AG04450 (cell line): Measurements from ENCODE around the gene CDH9. TPM values are rescaled to one million over a fixed set of nuclear protein-coding genes. Genes with fewer than 3 reads are reported as not detected.

Experiments used
- CTCF ChIA-PET: fragments of 300-600, 350-600 bp; formaldehyde crosslinking; extraction: SDS; loops from one replicate; lab custom pipeline; 2022; ENCODE audit warnings: antibody characterized with exemption, inconsistent platforms; lab: Charles Lee
- POLR2A ChIA-PET: fragments of 350-600 bp; formaldehyde crosslinking; extraction: SDS; loops from one replicate; lab custom pipeline; 2021; ENCODE audit warnings: antibody characterized with exemption, inconsistent platforms; lab: Yijun Ruan, JAX
- DNase-seq: peaks from one replicate; pipeline ENCODE4 v3.0.0-alpha.2; 2011; ENCODE audit warnings: low read depth, low spot score
- H3K27ac ChIP-seq: one replicate; pipeline ENCODE4 v1.5.1; 2012; ENCODE audit warnings: low read depth, low read length, control low read depth
- H3K27me3 ChIP-seq: one replicate; pipeline ENCODE4 v1.6.0; 2012; ENCODE audit warnings: low read length; ENCODE audit not compliant: control insufficient read depth, insufficient read depth
- H3K4me3 ChIP-seq: 2 replicates; pipeline ENCODE4 v1.5.1; 2011; ENCODE audit warnings: mild to moderate bottlenecking, low read depth, low read length, control low read depth
- H3K9me3 ChIP-seq: 2 replicates; pipeline ENCODE4 v1.5.1; 2012; ENCODE audit warnings: low read length; ENCODE audit not compliant: control insufficient read depth, insufficient read depth
- CTCF ChIP-seq: IDR thresholded peaks from 2 replicates; pipeline ENCODE4 v1.5.1; 2011; ENCODE audit warnings: low read depth, low read length, control low read depth, inconsistent platforms
- polyA plus RNA-seq: library from polyadenylated mRNA; depleted of rRNA; stranded (reverse); fragments of >200 nt; gene quantifications from 2 replicates; pipeline ENCODE4 v1.2.3, GENCODE V29; 2011

Gene CDH9
- polyA plus RNA-seq, 1 experiment: not detected

DNA sequence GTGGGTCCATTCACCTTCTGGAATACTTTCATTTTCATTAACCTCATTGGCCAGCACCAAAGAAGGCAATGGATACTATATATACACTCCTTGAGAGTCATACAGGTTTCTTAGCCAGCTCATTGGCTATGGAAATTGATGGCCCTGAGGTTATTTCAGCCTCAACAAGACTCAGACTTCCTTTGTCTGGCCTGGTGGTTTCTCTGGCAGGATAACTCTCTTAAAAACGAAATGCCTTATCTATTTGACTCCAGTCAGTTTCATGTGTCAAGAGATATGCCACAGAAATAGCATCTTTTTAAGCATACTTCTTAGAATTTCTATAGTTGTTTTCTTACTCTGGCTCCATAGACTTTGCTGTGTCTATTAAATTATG lies 28.9 kb downstream of the CDH9 start:
- CTCF ChIA-PET: no interaction called here
- Histone ChIP-seq H3K27me3 (no peaks in the 10 kb centered on the region), H3K27ac (no peak overlapping the region), H3K9me3 (no peaks in the 10 kb centered on the region; the same call in 1 of the 2 replicates), H3K4me3 (no peak overlapping the region)
- DNase-seq: no peak
- no peak for TF ChIP-seq CTCF
- POLR2A ChIA-PET: no interaction called here

DNA sequence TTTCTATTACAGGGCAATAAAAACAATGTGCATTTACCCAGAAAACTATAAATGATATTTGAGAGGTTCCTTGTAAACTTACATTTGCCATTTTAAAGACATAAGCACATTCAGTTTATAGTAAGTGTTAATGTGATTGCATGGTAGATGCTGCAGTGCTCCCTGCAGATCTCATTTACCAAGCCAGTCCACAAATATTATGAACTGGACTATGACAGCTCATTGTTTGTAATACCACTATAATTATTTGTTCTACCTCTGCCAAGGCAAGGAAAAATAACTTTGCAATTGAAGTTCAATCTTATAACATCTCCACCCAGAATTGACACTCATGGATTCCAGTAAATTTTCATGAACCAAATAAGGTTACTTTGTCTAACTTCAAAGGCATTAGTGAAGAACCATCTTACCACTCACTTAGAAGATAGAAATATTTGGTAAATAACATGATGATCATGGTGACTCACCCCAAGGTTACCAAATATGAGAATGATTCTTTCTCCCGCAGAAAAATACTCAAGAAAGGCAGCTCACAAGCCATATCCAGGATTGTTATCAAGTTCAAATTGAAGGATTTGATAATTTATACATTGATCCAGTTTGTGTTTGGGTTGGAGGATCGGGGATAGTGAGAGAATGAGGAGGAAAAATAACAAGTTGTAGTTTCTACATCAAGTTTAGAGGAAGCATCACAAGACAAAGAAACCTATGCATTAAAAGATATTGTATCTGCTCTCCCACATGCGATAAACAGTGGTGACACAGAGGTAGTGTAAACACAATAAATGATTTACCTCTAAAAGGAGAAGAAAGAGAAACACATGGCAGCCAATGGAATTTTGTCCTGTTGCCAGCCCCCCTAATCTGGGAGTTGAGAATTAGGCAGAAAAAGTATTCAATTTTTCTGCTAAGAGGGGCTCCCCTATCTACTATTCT lies 29.5 kb downstream of the CDH9 start:
- Histone ChIP-seq H3K27ac (no peak overlapping the region), H3K27me3 (no peaks in the 10 kb centered on the region), H3K4me3 (no peak overlapping the region), H3K9me3 (no peaks in the 10 kb centered on the region; the same call in 1 of the 2 replicates)
- TF ChIP-seq CTCF: no peak
- CTCF ChIA-PET: no interaction called here
- POLR2A ChIA-PET: no interaction called here
- DNase-seq: no peak

DNA sequence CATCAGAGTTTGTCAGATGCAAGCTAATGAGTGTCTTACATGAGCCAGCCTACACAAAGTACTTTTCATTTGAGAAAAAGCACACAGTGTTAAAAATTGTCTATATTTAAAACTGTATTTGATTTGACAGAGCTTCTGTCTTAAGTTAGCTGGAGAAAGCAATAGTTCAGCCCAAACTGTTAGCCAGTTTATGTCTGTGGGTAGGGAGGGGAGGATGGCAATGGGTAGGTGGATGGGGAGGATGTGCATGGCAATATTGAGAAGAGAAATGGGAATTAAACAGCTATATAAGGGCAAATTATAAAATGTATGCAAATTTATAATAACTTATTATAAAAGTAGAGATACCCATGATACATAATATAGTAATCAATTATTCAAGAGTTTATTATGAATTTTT lies 31.3 kb downstream of the CDH9 start:
- no peaks in the 10 kb centered on the region; the same call in 1 of the 2 replicates for H3K9me3 ChIP-seq
- H3K27me3 ChIP-seq: no peaks in the 10 kb centered on the region
- TF ChIP-seq CTCF: no peak
- no peak overlapping the region for H3K27ac ChIP-seq
- H3K4me3 ChIP-seq: no peak overlapping the region
- POLR2A ChIA-PET: no interaction called here
- CTCF ChIA-PET: no interaction called here
- no peak for DNase-seq

- DNase-seq: no peak
- no peak overlapping the region for H3K4me3 ChIP-seq
- no peak for TF ChIP-seq CTCF
- H3K27ac ChIP-seq: no peak overlapping the region
- no peaks in the 10 kb centered on the region for H3K27me3 ChIP-seq
- ChIA-PET CTCF (no interaction called here), POLR2A (no interaction called here)
- peaks cover 4% of the 10 kb centered on the region; the same call in 1 of the 2 replicates for H3K9me3 ChIP-seq
Measured at GRCh38 chr5:26986985-26987384, 51.4 kb downstream of the CDH9 start.

- Histone ChIP-seq H3K9me3 (peaks cover 3% of the 10 kb centered on the region; the same call in 1 of the 2 replicates), H3K27ac (no peak overlapping the region), H3K27me3 (no peaks in the 10 kb centered on the region), H3K4me3 (no peak overlapping the region)
- no peak for DNase-seq
- ChIA-PET POLR2A (no interaction called here), CTCF (no interaction called here)
- no peak for TF ChIP-seq CTCF
Measured at GRCh38 chr5:26981750-26982149, 56.6 kb downstream of the CDH9 start.
